ENCODE measurements around the gene ADAMTSL4.
"Not testable (repeated sequence)": the region's sequence is repeated elsewhere in the genome, so short reads cannot be mapped to it uniquely, and the experiment has no call there.

The ADAMTSL4 gene

DNA sequence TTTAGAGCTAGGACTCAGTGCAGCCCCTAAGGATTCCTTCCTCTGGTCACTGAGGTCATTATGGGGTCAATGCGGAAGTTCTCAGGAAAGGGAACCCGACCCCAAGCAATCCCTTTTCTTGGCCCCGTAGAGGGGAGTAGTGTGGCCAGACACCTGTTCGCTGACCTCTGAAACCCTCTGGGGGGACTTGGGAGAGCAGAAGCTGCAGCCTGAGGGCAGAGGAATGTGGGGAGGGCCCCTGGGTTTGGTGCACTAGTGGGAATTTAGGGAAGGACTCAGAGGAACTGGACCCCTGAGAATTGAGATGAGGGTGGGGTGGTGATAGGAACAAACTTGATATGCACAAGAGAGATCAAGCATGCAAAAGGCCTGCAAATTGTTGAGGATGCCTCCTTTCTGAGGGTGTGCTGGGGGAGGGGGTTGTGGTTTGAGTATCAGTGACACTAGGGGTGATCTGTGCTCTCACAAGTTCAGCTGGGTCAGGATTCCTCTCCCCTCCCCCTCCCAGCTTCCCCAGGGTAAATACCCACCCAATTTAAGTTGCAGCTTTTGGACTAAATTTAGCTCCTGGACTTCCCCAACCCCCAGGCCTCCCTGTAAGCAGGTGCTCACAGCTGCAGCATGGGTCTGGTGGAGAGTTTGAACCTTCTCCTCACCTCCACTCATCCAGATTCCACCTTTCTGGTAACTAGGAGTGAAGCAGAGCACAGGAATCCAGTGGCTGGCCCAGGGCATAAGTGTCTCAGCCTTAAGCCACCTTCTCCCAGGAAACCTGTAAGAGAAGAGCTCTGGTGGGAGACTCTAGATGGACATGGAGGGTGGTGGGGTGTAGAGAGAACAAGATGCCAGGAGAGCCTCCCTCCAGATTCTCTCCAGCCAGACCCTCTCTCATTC is 13.5 kb downstream of the ADAMTSL4 start:
- in situ Hi-C loops (cut with MboI; ENCODE audit: low pct_unique_long_range_greater_than_20kb, low sequenced_read_pairs, unreplicated experiment) = loop anchor here (10.0 kb wide), 1 partner anchor 52 kb away; no protein-coding TSS in a partner anchor
- TF ChIP-seq, protein P1, sequence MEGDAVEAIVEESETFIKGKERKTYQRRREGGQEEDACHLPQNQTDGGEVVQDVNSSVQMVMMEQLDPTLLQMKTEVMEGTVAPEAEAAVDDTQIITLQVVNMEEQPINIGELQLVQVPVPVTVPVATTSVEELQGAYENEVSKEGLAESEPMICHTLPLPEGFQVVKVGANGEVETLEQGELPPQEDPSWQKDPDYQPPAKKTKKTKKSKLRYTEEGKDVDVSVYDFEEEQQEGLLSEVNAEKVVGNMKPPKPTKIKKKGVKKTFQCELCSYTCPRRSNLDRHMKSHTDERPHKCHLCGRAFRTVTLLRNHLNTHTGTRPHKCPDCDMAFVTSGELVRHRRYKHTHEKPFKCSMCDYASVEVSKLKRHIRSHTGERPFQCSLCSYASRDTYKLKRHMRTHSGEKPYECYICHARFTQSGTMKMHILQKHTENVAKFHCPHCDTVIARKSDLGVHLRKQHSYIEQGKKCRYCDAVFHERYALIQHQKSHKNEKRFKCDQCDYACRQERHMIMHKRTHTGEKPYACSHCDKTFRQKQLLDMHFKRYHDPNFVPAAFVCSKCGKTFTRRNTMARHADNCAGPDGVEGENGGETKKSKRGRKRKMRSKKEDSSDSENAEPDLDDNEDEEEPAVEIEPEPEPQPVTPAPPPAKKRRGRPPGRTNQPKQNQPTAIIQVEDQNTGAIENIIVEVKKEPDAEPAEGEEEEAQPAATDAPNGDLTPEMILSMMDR (IDR thresholded peaks at IDR 0.05; ENCODE audit: extremely low read depth, insufficient read depth, missing control alignments) = no peak

GRCh38 chr1:150563340-150564038 is 14.3 kb downstream of the ADAMTSL4 start:
- TF ChIP-seq, protein P1 (IDR thresholded peaks at IDR 0.05; ENCODE audit: extremely low read depth, insufficient read depth, missing control alignments) = no peak
- no peak for DNase-seq (ENCODE audit: low spot score)
- in situ Hi-C loops (cut with MboI; ENCODE audit: low pct_unique_long_range_greater_than_20kb, low sequenced_read_pairs, unreplicated experiment) = loop anchor here (10.0 kb wide), 1 partner anchor 51 kb away; no protein-coding TSS in a partner anchor

More for the DNA sequence above, 13.5 kb downstream of the ADAMTSL4 start:
- peak; percentile 86 for DNase-seq (ENCODE audit: low spot score)

- in situ Hi-C loops (cut with MboI; ENCODE audit: low pct_unique_long_range_greater_than_20kb, low sequenced_read_pairs, unreplicated experiment) = loop anchor here (10.0 kb wide), 1 partner anchor 50 kb away; no protein-coding TSS in a partner anchor
- no peak for DNase-seq (ENCODE audit: low spot score)
- TF ChIP-seq, protein P1 (IDR thresholded peaks at IDR 0.05; ENCODE audit: extremely low read depth, insufficient read depth, missing control alignments) = no peak
These were observed 15.1 kb downstream of the ADAMTSL4 start for GRCh38 chr1:150564051-150564991.

DNA sequence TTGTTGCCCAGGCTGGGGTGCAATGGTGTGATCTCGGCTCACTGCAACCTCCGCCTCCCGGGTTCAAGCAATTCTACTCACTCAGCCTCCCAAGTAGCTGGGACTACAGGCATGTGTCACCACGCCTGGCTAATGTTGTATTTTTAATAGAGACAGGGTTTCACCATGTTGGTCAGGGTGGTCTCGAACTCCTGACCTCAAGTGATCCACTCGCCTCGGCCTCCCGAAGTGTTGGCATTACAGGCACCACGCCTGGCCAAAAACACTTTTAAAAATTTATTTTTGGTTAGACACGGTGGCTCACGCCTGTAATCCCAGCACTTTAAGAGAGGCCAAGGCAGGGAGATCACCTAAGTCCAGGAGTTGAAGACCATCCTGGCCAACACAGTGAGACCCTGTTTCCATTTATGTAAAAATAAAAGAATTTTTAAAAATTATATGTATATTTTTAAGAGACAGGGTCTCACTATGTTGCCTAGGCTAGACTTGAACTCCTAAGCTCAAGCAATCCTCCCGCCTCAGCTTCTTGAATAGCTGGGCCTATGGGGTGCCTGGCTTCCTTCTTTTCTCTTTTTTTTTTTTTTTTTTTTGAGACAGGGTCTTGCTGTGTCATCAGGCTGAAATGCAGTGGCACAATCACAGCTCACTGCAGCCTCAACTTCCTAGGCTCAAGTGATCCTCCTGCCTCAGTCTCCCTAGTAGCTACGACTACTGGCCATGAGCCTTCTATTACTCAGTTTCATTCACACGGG is 16.2 kb downstream of the ADAMTSL4 start:
- in situ Hi-C loops (cut with MboI; ENCODE audit: low pct_unique_long_range_greater_than_20kb, low sequenced_read_pairs, unreplicated experiment) = loop anchor here (10.0 kb wide), 1 partner anchor 49 kb away; no protein-coding TSS in a partner anchor
- not testable (repeated sequence) for DNase-seq (ENCODE audit: low spot score)

DNA sequence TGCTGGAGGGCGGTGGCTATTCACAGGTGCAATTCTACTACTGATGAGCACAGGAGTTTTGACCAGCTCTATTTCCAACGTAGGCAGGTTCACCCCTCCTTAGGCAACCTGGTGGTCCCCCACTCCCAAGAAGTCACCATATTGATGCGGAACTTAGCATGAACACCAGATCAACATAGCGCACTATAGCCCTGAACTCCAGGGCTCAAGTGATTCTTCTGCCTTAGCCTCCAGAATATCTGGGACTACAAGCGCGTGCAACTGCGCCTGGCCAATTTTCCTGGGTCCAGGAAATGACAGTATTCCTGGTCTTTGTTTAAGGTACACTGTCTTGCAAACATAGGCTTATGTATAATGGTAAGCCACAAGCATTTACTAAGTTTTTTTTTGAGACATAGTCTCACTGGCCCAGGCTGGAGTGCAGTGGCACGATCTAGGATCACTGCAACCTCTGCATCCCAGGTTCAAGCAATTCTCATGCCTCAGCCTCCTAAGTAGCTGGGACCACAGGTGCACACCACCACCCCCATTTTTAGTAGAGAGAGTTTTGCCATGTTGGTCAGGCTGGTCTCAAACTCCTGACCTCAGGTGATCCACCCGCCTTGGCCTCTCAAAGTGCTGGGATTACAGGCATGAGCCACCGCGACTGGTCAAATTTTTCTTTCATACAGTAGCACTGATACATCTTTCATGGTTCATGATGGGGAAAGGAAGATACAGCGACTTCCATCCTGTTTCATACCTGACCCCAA is 17.6 kb downstream of the ADAMTSL4 start:
- in situ Hi-C loops (cut with MboI; ENCODE audit: low pct_unique_long_range_greater_than_20kb, low sequenced_read_pairs, unreplicated experiment) = loop anchor here (10.0 kb wide), 1 partner anchor 48 kb away; no protein-coding TSS in a partner anchor
- no peak for DNase-seq (ENCODE audit: low spot score)
- TF ChIP-seq, protein P1 (IDR thresholded peaks at IDR 0.05; ENCODE audit: extremely low read depth, insufficient read depth, missing control alignments) = no peak

GRCh38 chr1:150567341-150567716 is 18.1 kb downstream of the ADAMTSL4 start:
- in situ Hi-C loops (cut with MboI; ENCODE audit: low pct_unique_long_range_greater_than_20kb, low sequenced_read_pairs, unreplicated experiment) = loop anchor here (10.0 kb wide), 1 partner anchor 47 kb away; no protein-coding TSS in a partner anchor
- peak; percentile 66 for DNase-seq (ENCODE audit: low spot score)
- TF ChIP-seq, protein P1 (IDR thresholded peaks at IDR 0.05; ENCODE audit: extremely low read depth, insufficient read depth, missing control alignments) = no peak

Measured in GM13977 (cell line).